HepG2 (cell line): ENCODE results near the gene PLXNA3. TPM values are rescaled to one million over a fixed set of nuclear protein-coding genes. Genes with fewer than 3 reads are reported as not detected.

Experiments used
- CEBPB ChIP-seq: IDR thresholded peaks from 2 replicates; pipeline ENCODE4 v1.6.1; 2011; ENCODE audit warnings: low read depth, low read length, improper control_type of control experiment, borderline replicate concordance
- CENPT ChIP-seq: sonication (generic); formaldehyde crosslinking; IDR thresholded peaks from 2 replicates; pipeline ENCODE4 v1.8.0; 2022; ENCODE audit warnings: low read depth, mild to moderate bottlenecking, moderate library complexity, missing genetic modification reagents
- CREM ChIP-seq, 2 experiments: sonication (generic) in 1 of 2; formaldehyde crosslinking in 1 of 2; IDR thresholded peaks; 2 replicates each; pipeline versions ENCODE4 v1.4.0 to v1.6.1; 2016 to 2020; ENCODE audit warnings: antibody characterized with exemption in 1 of 2, mild to moderate bottlenecking in 1 of 2, missing genetic modification reagents in 1 of 2
- EZH2 ChIP-seq: conservative IDR thresholded peaks from 2 replicates; pipeline ENCODE4 v1.6.1; 2012; ENCODE audit warnings: mild to moderate bottlenecking, low read depth, low read length, moderate library complexity
- GTF3A ChIP-seq: sonication (generic); formaldehyde crosslinking; conservative IDR thresholded peaks from 2 replicates; pipeline ENCODE4 v1.4.0; 2020; ENCODE audit warnings: mild to moderate bottlenecking, missing genetic modification reagents
- HMG20B ChIP-seq: conservative IDR thresholded peaks from 2 replicates; pipeline ENCODE4 v1.6.1; 2016; ENCODE audit warnings: missing genetic modification reagents, missing compliant biosample characterization
- HOXA7 ChIP-seq: sonication (generic); formaldehyde crosslinking; IDR thresholded peaks from 2 replicates; pipeline ENCODE4 v1.8.1; 2022; ENCODE audit warnings: mild to moderate bottlenecking, missing genetic modification reagents, moderate library complexity
- NFE2L2 ChIP-seq: fragments of 150-350 bp; IDR thresholded peaks from 2 replicates; pipeline ENCODE4 v1.6.1; 2014; ENCODE audit warnings: low read length
- NFYB ChIP-seq: sonication (generic); formaldehyde crosslinking; IDR thresholded peaks from 2 replicates; pipeline ENCODE4 v1.4.0; 2020; ENCODE audit warnings: missing genetic modification reagents
- POLR2A ChIP-seq, 2 experiments: IDR thresholded peaks; 2 replicates each; pipeline ENCODE4 v1.6.1; 2011; ENCODE audit warnings: low read depth in 2 of 2, low read length in 2 of 2, mild to moderate bottlenecking in 1 of 2, moderate library complexity in 1 of 2; ENCODE audit not compliant: insufficient read depth in 1 of 2
- POLR2G ChIP-seq: fragments of 200-400 bp; formaldehyde crosslinking; IDR thresholded peaks from 2 replicates; pipeline ENCODE4 v1.6.1; 2018; ENCODE audit warnings: mild to moderate bottlenecking, low read depth, low read length, moderate library complexity
- RBFOX2 ChIP-seq: fragments of 200-400 bp; formaldehyde crosslinking; IDR thresholded peaks from 2 replicates; pipeline ENCODE4 v1.6.1; 2017; ENCODE audit warnings: low read depth, mild to moderate bottlenecking, low read length
- SMAD9 ChIP-seq: sonication (generic); formaldehyde crosslinking; IDR thresholded peaks from 2 replicates; pipeline ENCODE4 v1.5.1; 2020; ENCODE audit warnings: mild to moderate bottlenecking, missing genetic modification reagents
- SMYD3 ChIP-seq: sonication (generic); formaldehyde crosslinking; IDR thresholded peaks from 2 replicates; pipeline ENCODE4 v1.8.1; 2023; ENCODE audit warnings: mild to moderate bottlenecking, missing genetic modification reagents
- SP1 ChIP-seq, 2 experiments: fragments of 450-650 bp in 1 of 2; sonication (generic) in 1 of 2; formaldehyde crosslinking in 1 of 2; IDR thresholded peaks; 2 replicates each; pipeline versions ENCODE4 v1.4.0 to v1.6.1; 2016 to 2020; ENCODE audit warnings: missing genetic modification reagents in 1 of 2
- SRSF1 ChIP-seq: fragments of 200-400 bp; formaldehyde crosslinking; optimal IDR thresholded peaks from 2 replicates; pipeline ENCODE3; 2017; ENCODE audit warnings: mild to moderate bottlenecking, low read depth, low read length, moderate library complexity
- TFAP4 ChIP-seq: sonication (generic); IDR thresholded peaks from 2 replicates; pipeline ENCODE4 v1.6.1; 2016; ENCODE audit warnings: low read depth, borderline replicate concordance
- THAP11 ChIP-seq: IDR thresholded peaks from 2 replicates; pipeline ENCODE4 v1.6.1; 2016; ENCODE audit warnings: missing biosample characterization, missing genetic modification reagents
- ZNF775 ChIP-seq: sonication (generic); formaldehyde crosslinking; IDR thresholded peaks from 2 replicates; pipeline ENCODE4 v1.4.0; 2020; ENCODE audit warnings: missing genetic modification reagents, mild to moderate bottlenecking, moderate library complexity, borderline replicate concordance
- ZNF883 ChIP-seq: sonication (generic); formaldehyde crosslinking; IDR thresholded peaks from 2 replicates; pipeline ENCODE4 v1.5.1; 2020; ENCODE audit warnings: mild to moderate bottlenecking, missing genetic modification reagents; ENCODE audit errors: not compliant biosample characterization
- ZNF891 ChIP-seq: sonication (generic); formaldehyde crosslinking; IDR thresholded peaks from 2 replicates; pipeline ENCODE4 v1.5.0; 2020; ENCODE audit warnings: mild to moderate bottlenecking, missing genetic modification reagents
- polyA plus RNA-seq, 8 experiments: library from polyadenylated mRNA; depleted of rRNA in 3 of 8; stranded (reverse) in 7 of 8; unstranded in 1 of 8; fragments of >200 nt; fragmentation: Illumina TruSeq in 4 of 8; extraction: Trizol in 4 of 8; gene quantifications; 2 replicates each; pipeline versions ENCODE4 v1.2.1 to v1.2.3, GENCODE V29; 2011 to 2016; ENCODE audit warnings: low read depth in 4 of 8, missing spikeins in 1 of 8, mixed read lengths in 1 of 8; ENCODE audit not compliant: insufficient read depth in 1 of 8
- total RNA-seq, 5 experiments: library from RNA; depleted of rRNA; stranded (reverse); fragments of >200 nt; fragmentation: Illumina TruSeq; extraction: Trizol; gene quantifications; 2 replicates each; pipeline ENCODE4 v1.2.3, GENCODE V29; 2016; ENCODE audit warnings: low read depth in 1 of 5
- TF ChIP-seq, protein P1 (sequence below): sonication (generic); formaldehyde crosslinking; conservative IDR thresholded peaks from 2 replicates; pipeline ENCODE4 v1.5.0; 2020; ENCODE audit warnings: missing genetic modification reagents
- TF ChIP-seq, protein P2 (sequence below): sonication (generic); formaldehyde crosslinking; IDR thresholded peaks from 2 replicates; pipeline ENCODE4 v1.5.0; 2020; ENCODE audit warnings: mild to moderate bottlenecking, missing genetic modification reagents, moderate library complexity

Gene PLXNA3
- total and polyA plus RNA-seq, 2 of the 13 experiments (the other 11 are each of a cell fraction or from before 2014, with no cell fraction given) = 5.8 to 20.6 TPM

GRCh38 chrX:154490414-154491083 is 32.5 kb downstream of the PLXNA3 start, which contains the start of gene SLC10A3 (continued):
- TF ChIP-seq, protein P1, sequence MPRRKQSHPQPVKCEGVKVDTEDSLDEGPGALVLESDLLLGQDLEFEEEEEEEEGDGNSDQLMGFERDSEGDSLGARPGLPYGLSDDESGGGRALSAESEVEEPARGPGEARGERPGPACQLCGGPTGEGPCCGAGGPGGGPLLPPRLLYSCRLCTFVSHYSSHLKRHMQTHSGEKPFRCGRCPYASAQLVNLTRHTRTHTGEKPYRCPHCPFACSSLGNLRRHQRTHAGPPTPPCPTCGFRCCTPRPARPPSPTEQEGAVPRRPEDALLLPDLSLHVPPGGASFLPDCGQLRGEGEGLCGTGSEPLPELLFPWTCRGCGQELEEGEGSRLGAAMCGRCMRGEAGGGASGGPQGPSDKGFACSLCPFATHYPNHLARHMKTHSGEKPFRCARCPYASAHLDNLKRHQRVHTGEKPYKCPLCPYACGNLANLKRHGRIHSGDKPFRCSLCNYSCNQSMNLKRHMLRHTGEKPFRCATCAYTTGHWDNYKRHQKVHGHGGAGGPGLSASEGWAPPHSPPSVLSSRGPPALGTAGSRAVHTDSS = no peak
- TF ChIP-seq CENPT (CRISPR knock-in tag) = no peak
- TF ChIP-seq NFE2L2 = no peak
- peak; percentile 71 for TF ChIP-seq NFYB (CRISPR knock-in tag)
- peak; percentile 42; the same call in 1 of the 2 replicates for TF ChIP-seq THAP11 (CRISPR knock-in tag)
- TF ChIP-seq HMG20B (CRISPR knock-in tag) = no peak
- TF ChIP-seq, protein P2, sequence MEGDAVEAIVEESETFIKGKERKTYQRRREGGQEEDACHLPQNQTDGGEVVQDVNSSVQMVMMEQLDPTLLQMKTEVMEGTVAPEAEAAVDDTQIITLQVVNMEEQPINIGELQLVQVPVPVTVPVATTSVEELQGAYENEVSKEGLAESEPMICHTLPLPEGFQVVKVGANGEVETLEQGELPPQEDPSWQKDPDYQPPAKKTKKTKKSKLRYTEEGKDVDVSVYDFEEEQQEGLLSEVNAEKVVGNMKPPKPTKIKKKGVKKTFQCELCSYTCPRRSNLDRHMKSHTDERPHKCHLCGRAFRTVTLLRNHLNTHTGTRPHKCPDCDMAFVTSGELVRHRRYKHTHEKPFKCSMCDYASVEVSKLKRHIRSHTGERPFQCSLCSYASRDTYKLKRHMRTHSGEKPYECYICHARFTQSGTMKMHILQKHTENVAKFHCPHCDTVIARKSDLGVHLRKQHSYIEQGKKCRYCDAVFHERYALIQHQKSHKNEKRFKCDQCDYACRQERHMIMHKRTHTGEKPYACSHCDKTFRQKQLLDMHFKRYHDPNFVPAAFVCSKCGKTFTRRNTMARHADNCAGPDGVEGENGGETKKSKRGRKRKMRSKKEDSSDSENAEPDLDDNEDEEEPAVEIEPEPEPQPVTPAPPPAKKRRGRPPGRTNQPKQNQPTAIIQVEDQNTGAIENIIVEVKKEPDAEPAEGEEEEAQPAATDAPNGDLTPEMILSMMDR (CRISPR knock-in tag) = peak; percentile 59
- TF ChIP-seq POLR2G = peak; percentile 66
- TF ChIP-seq HOXA7 (CRISPR knock-in tag) = no peak
- TF ChIP-seq ZNF883 (CRISPR knock-in tag) = no peak
- peak; percentile 74 for TF ChIP-seq RBFOX2
- TF ChIP-seq SP1 (IDR thresholded peaks at IDR 0.05) = no peak
- TF ChIP-seq SP1 (CRISPR knock-in tag; IDR thresholded peaks at IDR 0.05) = 0 out of 2 replicates have a peak, but pooled peaks have one; percentile 20
- TF ChIP-seq SMAD9 = no peak
- TF ChIP-seq TFAP4 = no peak
- TF ChIP-seq GTF3A (CRISPR knock-in tag) = no peak
- no peak for TF ChIP-seq ZNF891 (CRISPR knock-in tag)
- TF ChIP-seq CREM (IDR thresholded peaks at IDR 0.05) = peak; percentile 22; the same call in 1 of the 2 replicates
- TF ChIP-seq CREM (CRISPR knock-in tag; IDR thresholded peaks at IDR 0.05) = no peak
- no peak for TF ChIP-seq SMYD3 (CRISPR knock-in tag)
- TF ChIP-seq CEBPB = no peak
- TF ChIP-seq ZNF775 = no peak
- peak in 1 of 2 experiments; percentile 70; a peak in 2 of 4 replicates for TF ChIP-seq POLR2A (IDR thresholded peaks at IDR 0.05; ENCODE audit: insufficient read depth in 1 of 2, low read depth in 2 of 2, low read length in 2 of 2)
- TF ChIP-seq EZH2 = no peak
- no peak for TF ChIP-seq SRSF1
